Natural killer cell treated with Interleukin-12 subunit alpha and Interleukin-12 subunit beta and Interleukin-15 and Interleukin-18, amount 100 ng/mL, for 72 hours (primary cell): Measurements from ENCODE around the gene MSX1. TPM values are rescaled to one million over a fixed set of nuclear protein-coding genes. Genes with fewer than 3 reads are reported as not detected.

Experiments used
- ATAC-seq, 2 donors: fragments of 150-1000 bp; cut with Tn5 transposase in 1 of 2; sonication (Bioruptor Pico), chemical (Tn5 transposase) in 1 of 2; 2 replicates each; pipeline ENCODE4 v1.10.0; 2021
- DNase-seq: peaks from one replicate; pipeline ENCODE4 v3.0.0; 2022; ENCODE audit warnings: low spot score
- H3K27ac Mint-ChIP-seq, 2 donors: 1 replicate in 1 of 2; 2 replicates in 1 of 2; pipeline ENCODE4 v1.8.0; 2022; ENCODE audit warnings: mixed read lengths in 2 of 2, mild to moderate bottlenecking in 1 of 2, moderate library complexity in 1 of 2
- H3K27me3 Mint-ChIP-seq, 2 donors: 1 replicate in 1 of 2; 2 replicates in 1 of 2; pipeline ENCODE4 v1.8.0; 2022; ENCODE audit warnings: mixed read lengths in 2 of 2
- H3K36me3 Mint-ChIP-seq: one replicate; pipeline ENCODE4 v1.8.0; 2022; ENCODE audit warnings: mixed read lengths
- H3K4me1 Mint-ChIP-seq, 2 donors: 1 replicate in 1 of 2; 2 replicates in 1 of 2; pipeline ENCODE4 v1.8.0; 2022; ENCODE audit warnings: low read depth in 2 of 2, mixed read lengths in 2 of 2, mild to moderate bottlenecking in 1 of 2
- H3K4me3 Mint-ChIP-seq: one replicate; pipeline ENCODE4 v1.8.0; 2022; ENCODE audit warnings: mixed read lengths
- H3K9me3 Mint-ChIP-seq: 2 replicates; pipeline ENCODE4 v1.8.0; 2022; ENCODE audit warnings: mixed read lengths
- total RNA-seq, 2 donors: library from RNA; stranded (reverse); gene quantifications; one replicate each; pipeline ENCODE4 v1.2.3, GENCODE V29; 2022

MSX1 gene
- total RNA-seq, 2 donors from 2014 or later, result 0.24 TPM; not detected in 1

GRCh38 chr4:4857001-4857808 is 2.3 kb upstream of the MSX1 start:
- H3K27ac Mint-ChIP-seq, result peak overlapping the region in 1 of 2 donors; percentile 69
- H3K9me3 Mint-ChIP-seq, result no peaks in the 10 kb centered on the region
- H3K36me3 Mint-ChIP-seq, result no peaks in the 10 kb centered on the region
- DNase-seq, result no peak
- H3K4me3 Mint-ChIP-seq, result peak overlapping the region; percentile 37
- no peak for ATAC-seq
- H3K4me1 Mint-ChIP-seq, result peaks cover 43 to 52% of the 10 kb centered on the region in 2 donors
- peaks cover 39 to 83% of the 10 kb centered on the region in 2 donors for H3K27me3 Mint-ChIP-seq

GRCh38 chr4:4857809-4858508 is 1.5 kb upstream of the MSX1 start:
- no peak for ATAC-seq
- peaks cover 38 to 49% of the 10 kb centered on the region in 2 donors for H3K4me1 Mint-ChIP-seq
- H3K27me3 Mint-ChIP-seq, result peaks cover 42 to 87% of the 10 kb centered on the region in 2 donors

DNA sequence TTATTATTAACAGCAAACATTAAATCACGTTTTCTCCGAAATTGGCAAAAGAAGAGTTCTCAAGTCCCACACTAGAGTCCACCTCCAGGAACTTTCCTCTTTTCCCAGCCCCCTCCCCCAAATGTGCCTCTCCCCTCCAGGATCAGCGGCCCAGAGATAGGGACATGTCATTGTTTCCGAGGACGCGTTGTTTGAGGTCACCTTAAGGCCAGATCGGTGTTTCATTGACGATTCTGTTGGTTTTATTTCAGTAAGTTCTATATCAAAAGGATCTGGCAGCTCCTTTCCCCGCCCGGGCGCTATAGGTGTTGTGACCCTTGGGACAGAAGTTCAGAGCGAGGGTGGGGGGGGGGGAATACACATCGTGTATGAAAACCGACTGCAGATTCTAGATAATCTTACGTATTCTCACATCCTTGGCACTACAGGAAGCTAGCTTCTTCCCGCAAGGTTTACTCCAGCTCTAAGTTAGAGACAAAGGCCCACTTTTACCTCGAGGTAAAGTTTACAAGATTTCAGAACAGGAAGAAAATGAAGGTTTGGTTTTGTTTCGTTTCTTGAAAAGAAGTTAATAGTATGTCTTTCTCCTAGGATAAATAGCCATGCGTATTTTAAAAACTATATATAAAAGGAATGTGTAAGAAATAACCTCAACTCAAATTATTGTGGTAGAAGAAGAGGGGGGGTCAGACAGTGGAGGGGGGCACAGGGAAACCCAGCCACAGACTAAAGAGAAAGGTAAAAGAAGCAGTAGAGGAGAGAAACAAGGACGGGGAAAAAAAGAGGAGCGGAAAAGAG is 739 bp upstream of the MSX1 start:
- Mint-ChIP-seq H3K36me3 (no peaks in the 10 kb centered on the region), H3K27ac (no peak overlapping the region), H3K4me3 (peak overlapping the region; percentile 74)

More at GRCh38 chr4:4857809-4858508, 1.5 kb upstream of the MSX1 start:
- Mint-ChIP-seq H3K4me3 (peak overlapping the region; percentile 16), H3K27ac (peak overlapping the region in 1 of 2 donors; percentile 69), H3K36me3 (no peaks in the 10 kb centered on the region), H3K9me3 (no peaks in the 10 kb centered on the region)
- DNase-seq, result no peak

GRCh38 chr4:4859799-4860599 is 534 bp downstream of the MSX1 start:
- peak; percentile 43 to 48 for ATAC-seq
- peaks cover 49 to 87% of the 10 kb centered on the region in 2 donors for H3K27me3 Mint-ChIP-seq
- no peak for DNase-seq
- H3K4me3 Mint-ChIP-seq, result peak overlapping the region; percentile 92
- no peaks in the 10 kb centered on the region for H3K36me3 Mint-ChIP-seq
- peaks cover 35 to 46% of the 10 kb centered on the region in 2 donors for H3K4me1 Mint-ChIP-seq
- H3K27ac Mint-ChIP-seq, result no peak overlapping the region
- no peaks in the 10 kb centered on the region for H3K9me3 Mint-ChIP-seq

More for the DNA sequence above, 739 bp upstream of the MSX1 start:
- no peaks in the 10 kb centered on the region for H3K9me3 Mint-ChIP-seq
- H3K4me1 Mint-ChIP-seq, result peaks cover 34 to 42% of the 10 kb centered on the region in 2 donors
- DNase-seq (no peak), ATAC-seq (no peak)
- H3K27me3 Mint-ChIP-seq, result peaks cover 41 to 87% of the 10 kb centered on the region in 2 donors

GRCh38 chr4:4860600-4861389 is 1.3 kb downstream of the MSX1 start:
- Mint-ChIP-seq H3K9me3 (no peaks in the 10 kb centered on the region), H3K27ac (no peak overlapping the region), H3K4me3 (peak overlapping the region; percentile 92), H3K36me3 (no peaks in the 10 kb centered on the region), H3K4me1 (peaks cover 34 to 51% of the 10 kb centered on the region in 2 donors), H3K27me3 (peaks cover 49 to 87% of the 10 kb centered on the region in 2 donors)
- no peak for DNase-seq
- no peak for ATAC-seq

- Mint-ChIP-seq H3K4me3 (peak overlapping the region; percentile 42), H3K4me1 (peaks cover 35 to 52% of the 10 kb centered on the region in 2 donors), H3K36me3 (no peaks in the 10 kb centered on the region), H3K9me3 (no peaks in the 10 kb centered on the region), H3K27me3 (peaks cover 50 to 87% of the 10 kb centered on the region in 2 donors), H3K27ac (no peak overlapping the region)
- DNase-seq (no peak), ATAC-seq (no peak)
Measured at GRCh38 chr4:4861390-4862018, 2.0 kb downstream of the MSX1 start.

- Mint-ChIP-seq H3K9me3 (no peaks in the 10 kb centered on the region), H3K27me3 (peaks cover 49 to 83% of the 10 kb centered on the region in 2 donors), H3K4me1 (peaks cover 34 to 48% of the 10 kb centered on the region in 2 donors), H3K4me3 (no peak overlapping the region), H3K27ac (no peak overlapping the region), H3K36me3 (no peaks in the 10 kb centered on the region)
- DNase-seq (no peak), ATAC-seq (no peak)
Measured at GRCh38 chr4:4862071-4862551, 2.6 kb downstream of the MSX1 start.

DNA sequence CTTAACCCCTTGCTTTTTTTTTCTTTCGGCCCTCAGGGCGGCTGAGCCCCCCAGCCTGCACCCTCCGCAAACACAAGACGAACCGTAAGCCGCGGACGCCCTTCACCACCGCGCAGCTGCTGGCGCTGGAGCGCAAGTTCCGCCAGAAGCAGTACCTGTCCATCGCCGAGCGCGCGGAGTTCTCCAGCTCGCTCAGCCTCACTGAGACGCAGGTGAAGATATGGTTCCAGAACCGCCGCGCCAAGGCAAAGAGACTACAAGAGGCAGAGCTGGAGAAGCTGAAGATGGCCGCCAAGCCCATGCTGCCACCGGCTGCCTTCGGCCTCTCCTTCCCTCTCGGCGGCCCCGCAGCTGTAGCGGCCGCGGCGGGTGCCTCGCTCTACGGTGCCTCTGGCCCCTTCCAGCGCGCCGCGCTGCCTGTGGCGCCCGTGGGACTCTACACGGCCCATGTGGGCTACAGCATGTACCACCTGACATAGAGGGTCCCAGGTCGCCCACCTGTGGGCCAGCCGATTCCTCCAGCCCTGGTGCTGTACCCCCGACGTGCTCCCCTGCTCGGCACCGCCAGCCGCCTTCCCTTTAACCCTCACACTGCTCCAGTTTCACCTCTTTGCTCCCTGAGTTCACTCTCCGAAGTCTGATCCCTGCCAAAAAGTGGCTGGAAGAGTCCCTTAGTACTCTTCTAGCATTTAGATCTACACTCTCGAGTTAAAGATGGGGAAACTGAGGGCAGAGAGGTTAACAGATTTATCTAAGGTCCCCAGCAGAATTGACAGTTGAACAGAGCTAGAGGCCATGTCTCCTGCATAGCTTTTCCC is 3.4 kb downstream of the MSX1 start:
- Mint-ChIP-seq H3K4me3 (no peak overlapping the region), H3K27ac (no peak overlapping the region)

GRCh38 chr4:4864443-4864939 is 5.0 kb downstream of the MSX1 start:
- Mint-ChIP-seq H3K27ac (no peak overlapping the region), H3K36me3 (no peaks in the 10 kb centered on the region), H3K4me3 (no peak overlapping the region), H3K9me3 (no peaks in the 10 kb centered on the region), H3K27me3 (peaks cover 45 to 62% of the 10 kb centered on the region in 2 donors), H3K4me1 (peaks cover 30% of the 10 kb centered on the region in 2 donors)
- DNase-seq, result no peak
- no peak for ATAC-seq

More for the DNA sequence above, 3.4 kb downstream of the MSX1 start:
- peaks cover 43 to 76% of the 10 kb centered on the region in 2 donors for H3K27me3 Mint-ChIP-seq
- no peaks in the 10 kb centered on the region for H3K9me3 Mint-ChIP-seq
- no peak for DNase-seq
- peaks cover 29 to 42% of the 10 kb centered on the region in 2 donors for H3K4me1 Mint-ChIP-seq
- no peak for ATAC-seq
- no peaks in the 10 kb centered on the region for H3K36me3 Mint-ChIP-seq

DNA sequence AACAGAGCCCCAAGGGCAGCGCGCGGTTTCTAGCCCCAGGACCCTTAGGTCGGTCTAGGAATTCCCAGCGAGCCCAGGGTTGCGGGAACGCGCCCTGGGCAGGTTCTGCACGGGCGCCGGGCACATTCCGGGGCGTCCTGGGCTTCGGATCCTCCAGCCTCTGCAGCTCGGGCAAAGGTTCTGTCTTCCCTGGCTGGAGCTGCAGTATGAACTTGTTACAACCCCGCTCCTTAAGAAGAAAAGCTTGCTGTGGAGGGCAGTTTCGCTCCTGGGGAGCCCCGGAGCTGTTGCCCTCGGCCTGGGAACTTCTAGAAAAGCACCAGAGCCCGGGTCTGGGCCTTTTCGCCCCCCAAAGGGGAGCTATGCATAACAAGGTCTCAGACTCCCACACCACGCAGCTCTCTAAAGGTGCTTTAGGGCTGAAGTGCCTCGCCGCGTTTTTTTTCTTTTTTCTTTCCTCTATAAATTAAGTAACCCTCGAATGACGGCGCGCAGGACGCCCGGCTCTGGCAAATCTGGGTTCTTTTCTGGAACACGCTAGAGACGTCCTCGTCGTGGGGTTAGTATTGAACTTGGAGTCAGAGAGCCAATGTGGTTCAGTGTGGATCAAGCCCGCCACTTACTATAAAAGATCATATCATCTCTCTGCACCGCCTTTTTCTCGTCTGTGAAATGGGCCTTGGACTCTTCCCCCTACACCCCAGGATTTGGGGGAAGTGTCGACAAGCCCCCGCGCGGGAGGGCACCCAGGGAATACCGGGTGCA is 5.7 kb downstream of the MSX1 start:
- no peaks in the 10 kb centered on the region for H3K36me3 Mint-ChIP-seq
- H3K4me1 Mint-ChIP-seq, result peaks cover 33 to 34% of the 10 kb centered on the region in 2 donors
- H3K27me3 Mint-ChIP-seq, result peaks cover 50 to 68% of the 10 kb centered on the region in 2 donors
- H3K4me3 Mint-ChIP-seq, result peak overlapping the region; percentile 45
- ATAC-seq (no peak), DNase-seq (no peak)
- H3K27ac Mint-ChIP-seq, result peak overlapping the region in 1 of 2 donors; percentile 33
- H3K9me3 Mint-ChIP-seq, result no peaks in the 10 kb centered on the region
